Measurements from ENCODE around the gene TBC1D24. TPM values are rescaled to one million over a fixed set of nuclear protein-coding genes. Genes with fewer than 3 reads are reported as not detected.
"Not testable (repeated sequence)": the region's sequence is repeated elsewhere in the genome, so short reads cannot be mapped to it uniquely, and the experiment has no call there.

Gene TBC1D24
- total RNA-seq, 2 donors from 2014 or later, result 9.6 to 10.5 TPM

GRCh38 chr16:2530629-2531318, 55.8 kb downstream of the TBC1D24 start:
- TF ChIP-seq CTCF (IDR thresholded peaks at IDR 0.05), result no peak
- peaks cover 25% of the 10 kb centered on the region for H3K36me3 ChIP-seq
- H3K27ac ChIP-seq, result peak overlapping the region; percentile 95 to 97
- peaks cover 0 to 15% of the 10 kb centered on the region in 2 donors for H3K4me1 ChIP-seq
- DNase-seq (ENCODE audit: low spot score), result no peak
- H3K4me3 ChIP-seq, result no peak overlapping the region
- no peaks in the 10 kb centered on the region for H3K9me3 ChIP-seq
- H3K27me3 ChIP-seq, result no peaks in the 10 kb centered on the region

- peak within 1 kb of the TSS; percentile 95 to 97 for H3K27ac ChIP-seq
- H3K9me3 ChIP-seq, result no peaks in the 10 kb centered on the region
- H3K27me3 ChIP-seq, result no peaks in the 10 kb centered on the region
- H3K4me3 ChIP-seq, result peak within 1 kb of the TSS; percentile 65 to 76
- peaks cover 25% of the 10 kb centered on the region for H3K36me3 ChIP-seq
- H3K4me1 ChIP-seq, result peaks cover 0 to 18% of the 10 kb centered on the region in 2 donors
- no peak for TF ChIP-seq CTCF (IDR thresholded peaks at IDR 0.05)
- no peak for DNase-seq (ENCODE audit: low spot score)
Observed at GRCh38 chr16:2531371-2531695, 56.4 kb downstream of the TBC1D24 start, which contains the start of gene CEMP1. TSS of gene CEMP1 (minus strand) at chr16:2531408. CDS start at chr16:2531073, 335 bp downstream.

GRCh38 chr16:2531696-2532493, 57.0 kb downstream of the TBC1D24 start:
- Histone ChIP-seq H3K4me3 (peak overlapping the region; percentile 65 to 76), H3K36me3 (peaks cover 25% of the 10 kb centered on the region), H3K27ac (peak overlapping the region; percentile 95 to 97), H3K9me3 (no peaks in the 10 kb centered on the region), H3K4me1 (peaks cover 0 to 23% of the 10 kb centered on the region in 2 donors), H3K27me3 (no peaks in the 10 kb centered on the region)
- TF ChIP-seq CTCF (IDR thresholded peaks at IDR 0.05), result no peak
- DNase-seq (ENCODE audit: low spot score), result peak; percentile 99

GRCh38 chr16:2532494-2533141, 57.7 kb downstream of the TBC1D24 start:
- no peak for DNase-seq (ENCODE audit: low spot score)
- Histone ChIP-seq H3K36me3 (peaks cover 18% of the 10 kb centered on the region), H3K27me3 (no peaks in the 10 kb centered on the region), H3K27ac (peak overlapping the region; percentile 95 to 97), H3K4me3 (peak overlapping the region; percentile 65 to 76), H3K4me1 (peaks cover 0 to 27% of the 10 kb centered on the region in 2 donors), H3K9me3 (no peaks in the 10 kb centered on the region)
- TF ChIP-seq CTCF (IDR thresholded peaks at IDR 0.05), result no peak

GRCh38 chr16:2533142-2533755, 58.3 kb downstream of the TBC1D24 start:
- not testable (repeated sequence) for DNase-seq (ENCODE audit: low spot score); H3K27me3 ChIP-seq; H3K9me3 ChIP-seq
- H3K27ac ChIP-seq, result peak overlapping the region; percentile 95 to 97
- H3K4me3 ChIP-seq, result peak overlapping the region; percentile 65 to 76
- H3K36me3 ChIP-seq, result peaks cover 12% of the 10 kb centered on the region
- H3K4me1 ChIP-seq, result peaks cover 0 to 27% of the 10 kb centered on the region in 2 donors
